Glomerular visceral epithelial cell (primary cell): Measurements from ENCODE around the gene HJV.

ENCODE experiments used
- DNase-seq: peaks from one replicate; pipeline ENCODE4 v3.0.0-alpha.2; 2016; ENCODE audit errors: extremely low spot score

HJV gene

GRCh38 chr1:145993618-145994390 is 27.7 kb downstream of the HJV start:
- no peak for DNase-seq

- no peak for DNase-seq
Observed at GRCh38 chr1:145992958-145993617, 28.4 kb downstream of the HJV start.

- no peak for DNase-seq
Observed at GRCh38 chr1:145992502-145992936, 29.0 kb downstream of the HJV start.

- DNase-seq: no peak
Observed at GRCh38 chr1:145991735-145992412, 29.7 kb downstream of the HJV start.

GRCh38 chr1:145990249-145990855 is 31.2 kb downstream of the HJV start:
- DNase-seq: no peak

- no peak for DNase-seq
Observed at GRCh38 chr1:145988773-145989172, 32.8 kb downstream of the HJV start.

- no peak for DNase-seq
Observed at GRCh38 chr1:145987926-145988325, 33.6 kb downstream of the HJV start.

GRCh38 chr1:145986551-145986950 is 35.0 kb downstream of the HJV start:
- DNase-seq: no peak

GRCh38 chr1:145985502-145986439 is 35.8 kb downstream of the HJV start:
- DNase-seq: no peak

GRCh38 chr1:145985129-145985501 is 36.4 kb downstream of the HJV start:
- no peak for DNase-seq

GRCh38 chr1:145983960-145984830 is 37.3 kb downstream of the HJV start:
- DNase-seq: no peak

- no peak for DNase-seq
Observed at GRCh38 chr1:145983206-145983675, 38.3 kb downstream of the HJV start.

- DNase-seq: no peak
Observed at GRCh38 chr1:145982010-145982723, 39.4 kb downstream of the HJV start.

- DNase-seq: no peak
Observed at GRCh38 chr1:145980457-145980994, 41.0 kb downstream of the HJV start.

- DNase-seq: no peak
Observed at GRCh38 chr1:145979746-145980456, 41.6 kb downstream of the HJV start.

- peak; percentile 99 for DNase-seq
Observed at GRCh38 chr1:145978854-145979745, 42.4 kb downstream of the HJV start.

GRCh38 chr1:145978471-145978853 is 43.1 kb downstream of the HJV start:
- DNase-seq: no peak
